ENCODE data around the gene ITIH2.
"Not testable (repeated sequence)": the region's sequence is repeated elsewhere in the genome, so short reads cannot be mapped to it uniquely, and the experiment has no call there.

Gene ITIH2

GRCh38 chr10:7722927-7723529 lies 19.9 kb downstream of the ITIH2 start:
- H2AFZ ChIP-seq (ENCODE audit: low read depth, low read length), result no peak overlapping the region
- H3K4me1 ChIP-seq (ENCODE audit: insufficient read depth, low read length), result no peaks in the 10 kb centered on the region
- H3K4me3 ChIP-seq (ENCODE audit: low read length), result no peak overlapping the region
- no peaks in the 10 kb centered on the region for H3K9me3 ChIP-seq (ENCODE audit: low read length)
- H3K36me3 ChIP-seq (ENCODE audit: insufficient read depth, low read length), result no peaks in the 10 kb centered on the region
- peaks cover 3% of the 10 kb centered on the region for H3K27me3 ChIP-seq (ENCODE audit: insufficient read depth, low read length)

- H3K4me1 ChIP-seq (ENCODE audit: insufficient read depth, low read length), result no peaks in the 10 kb centered on the region
- no peaks in the 10 kb centered on the region for H3K27me3 ChIP-seq (ENCODE audit: insufficient read depth, low read length)
- no peak overlapping the region for H2AFZ ChIP-seq (ENCODE audit: low read depth, low read length)
- H3K36me3 ChIP-seq (ENCODE audit: insufficient read depth, low read length), result no peaks in the 10 kb centered on the region
- no peaks in the 10 kb centered on the region for H3K9me3 ChIP-seq (ENCODE audit: low read length)
- H3K4me3 ChIP-seq (ENCODE audit: low read length), result no peak overlapping the region
These were observed 31.7 kb downstream of the ITIH2 start for GRCh38 chr10:7734821-7735220.

- Histone ChIP-seq H2AFZ (ENCODE audit: low read depth, low read length) (no peak overlapping the region), H3K4me1 (ENCODE audit: insufficient read depth, low read length) (no peaks in the 10 kb centered on the region), H3K4me3 (ENCODE audit: low read length) (no peak overlapping the region), H3K27me3 (ENCODE audit: insufficient read depth, low read length) (no peaks in the 10 kb centered on the region), H3K9me3 (ENCODE audit: low read length) (no peaks in the 10 kb centered on the region), H3K36me3 (ENCODE audit: insufficient read depth, low read length) (no peaks in the 10 kb centered on the region)
These were observed 35.7 kb downstream of the ITIH2 start for GRCh38 chr10:7738536-7739407.

DNA sequence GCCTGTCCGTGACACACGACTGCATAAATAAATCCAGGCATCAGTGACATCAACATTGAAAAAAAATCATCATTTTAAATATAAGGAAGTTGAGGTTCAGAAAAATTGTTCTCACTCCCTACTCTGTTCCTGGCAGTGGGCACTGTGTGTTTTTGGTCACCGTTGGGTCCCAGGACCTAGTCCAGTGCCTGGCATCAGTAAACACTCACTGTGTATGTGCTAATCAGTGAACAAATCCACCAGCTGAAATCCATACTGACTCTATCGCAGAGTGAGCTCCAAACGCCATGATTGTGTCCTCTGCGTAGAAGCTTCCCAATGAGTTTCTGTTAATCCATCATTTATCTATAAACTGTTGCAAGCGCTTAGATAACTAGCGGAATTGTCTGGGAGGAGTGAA lies 41.2 kb downstream of the ITIH2 start:
- Histone ChIP-seq H3K9me3 (ENCODE audit: low read length) (no peaks in the 10 kb centered on the region), H2AFZ (ENCODE audit: low read depth, low read length) (no peak overlapping the region), H3K36me3 (ENCODE audit: insufficient read depth, low read length) (no peaks in the 10 kb centered on the region), H3K27me3 (ENCODE audit: insufficient read depth, low read length) (no peaks in the 10 kb centered on the region), H3K4me3 (ENCODE audit: low read length) (no peak overlapping the region), H3K4me1 (ENCODE audit: insufficient read depth, low read length) (no peaks in the 10 kb centered on the region)

DNA sequence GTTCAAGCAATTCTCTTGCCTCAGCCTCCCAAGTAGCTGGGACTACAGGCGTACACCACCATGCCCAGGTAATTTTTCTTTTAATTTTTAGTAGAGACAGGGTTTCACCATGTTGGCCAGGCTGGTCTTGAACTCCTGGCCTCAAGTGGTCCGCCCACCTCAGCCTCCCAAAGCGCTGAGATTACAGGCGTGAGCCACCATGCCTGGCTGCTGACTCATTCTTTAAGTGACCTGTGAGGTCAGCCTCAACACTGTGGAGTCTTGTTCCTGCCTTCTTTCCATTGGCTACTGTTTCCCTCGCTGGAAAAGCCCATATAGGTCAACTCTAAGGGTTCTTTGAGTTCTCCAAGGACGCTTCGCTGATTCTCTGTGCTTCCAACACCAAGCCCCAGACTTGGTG lies 45.5 kb downstream of the ITIH2 start:
- peaks cover 21% of the 10 kb centered on the region for H3K36me3 ChIP-seq (ENCODE audit: insufficient read depth, low read length)
- H2AFZ ChIP-seq (ENCODE audit: low read depth, low read length); H3K9me3 ChIP-seq (ENCODE audit: low read length); H3K4me1 ChIP-seq (ENCODE audit: insufficient read depth, low read length); H3K4me3 ChIP-seq (ENCODE audit: low read length); H3K27me3 ChIP-seq (ENCODE audit: insufficient read depth, low read length): not testable (repeated sequence)

- no peaks in the 10 kb centered on the region for H3K4me1 ChIP-seq (ENCODE audit: insufficient read depth, low read length)
- no peaks in the 10 kb centered on the region for H3K27me3 ChIP-seq (ENCODE audit: insufficient read depth, low read length)
- no peak overlapping the region for H2AFZ ChIP-seq (ENCODE audit: low read depth, low read length)
- H3K4me3 ChIP-seq (ENCODE audit: low read length), result no peak overlapping the region
- peaks cover 35% of the 10 kb centered on the region for H3K36me3 ChIP-seq (ENCODE audit: insufficient read depth, low read length)
- peaks cover 3% of the 10 kb centered on the region for H3K9me3 ChIP-seq (ENCODE audit: low read length)
These were observed 47.1 kb downstream of the ITIH2 start for GRCh38 chr10:7750222-7750621.

- Histone ChIP-seq H2AFZ (ENCODE audit: low read depth, low read length) (no peak overlapping the region), H3K4me3 (ENCODE audit: low read length) (no peak overlapping the region), H3K4me1 (ENCODE audit: insufficient read depth, low read length) (no peaks in the 10 kb centered on the region), H3K27me3 (ENCODE audit: insufficient read depth, low read length) (no peaks in the 10 kb centered on the region), H3K36me3 (ENCODE audit: insufficient read depth, low read length) (peaks cover 51% of the 10 kb centered on the region), H3K9me3 (ENCODE audit: low read length) (peaks cover 8% of the 10 kb centered on the region)
These were observed 49.1 kb downstream of the ITIH2 start for GRCh38 chr10:7752251-7752650.

GRCh38 chr10:7755103-7755502 lies 52.0 kb downstream of the ITIH2 start:
- peaks cover 8% of the 10 kb centered on the region for H3K9me3 ChIP-seq (ENCODE audit: low read length)
- peaks cover 74% of the 10 kb centered on the region for H3K36me3 ChIP-seq (ENCODE audit: insufficient read depth, low read length)
- no peaks in the 10 kb centered on the region for H3K27me3 ChIP-seq (ENCODE audit: insufficient read depth, low read length)
- H2AFZ ChIP-seq (ENCODE audit: low read depth, low read length), result no peak overlapping the region
- H3K4me3 ChIP-seq (ENCODE audit: low read length), result no peak overlapping the region
- H3K4me1 ChIP-seq (ENCODE audit: insufficient read depth, low read length), result no peaks in the 10 kb centered on the region

DNA sequence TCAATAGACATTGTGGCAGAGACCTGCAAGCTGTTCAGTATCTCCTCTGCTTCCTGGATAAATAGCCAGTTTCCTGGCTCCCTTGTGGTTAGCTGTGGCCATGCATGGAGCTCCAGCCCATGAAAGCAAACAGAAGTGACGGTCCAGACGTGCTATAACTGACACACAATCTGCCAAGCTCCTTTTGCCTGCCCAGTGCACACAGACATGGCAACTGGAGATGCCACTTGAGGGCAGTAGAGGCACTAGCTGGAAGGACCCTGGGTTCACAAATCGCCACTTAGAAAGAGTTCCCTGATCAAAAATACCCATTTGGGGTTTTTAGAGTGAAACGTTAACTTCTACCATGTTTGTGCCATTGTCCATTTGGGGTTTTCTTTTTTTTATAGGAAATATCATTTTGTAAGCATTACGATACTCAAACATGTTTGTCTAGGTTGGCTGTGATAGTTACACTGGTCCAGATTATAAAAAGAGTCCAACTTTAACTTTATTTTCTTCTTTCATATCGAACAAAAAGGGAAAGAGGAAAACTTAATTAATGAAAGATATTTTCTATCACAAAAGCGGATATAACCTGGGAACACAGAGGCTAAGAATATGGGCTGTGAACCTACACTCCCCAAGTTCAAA lies 53.4 kb downstream of the ITIH2 start:
- Histone ChIP-seq H3K36me3 (ENCODE audit: insufficient read depth, low read length) (peaks cover 81% of the 10 kb centered on the region), H3K4me1 (ENCODE audit: insufficient read depth, low read length) (no peaks in the 10 kb centered on the region), H3K27me3 (ENCODE audit: insufficient read depth, low read length) (no peaks in the 10 kb centered on the region), H2AFZ (ENCODE audit: low read depth, low read length) (no peak overlapping the region), H3K9me3 (ENCODE audit: low read length) (peaks cover 8% of the 10 kb centered on the region), H3K4me3 (ENCODE audit: low read length) (no peak overlapping the region)

DNA sequence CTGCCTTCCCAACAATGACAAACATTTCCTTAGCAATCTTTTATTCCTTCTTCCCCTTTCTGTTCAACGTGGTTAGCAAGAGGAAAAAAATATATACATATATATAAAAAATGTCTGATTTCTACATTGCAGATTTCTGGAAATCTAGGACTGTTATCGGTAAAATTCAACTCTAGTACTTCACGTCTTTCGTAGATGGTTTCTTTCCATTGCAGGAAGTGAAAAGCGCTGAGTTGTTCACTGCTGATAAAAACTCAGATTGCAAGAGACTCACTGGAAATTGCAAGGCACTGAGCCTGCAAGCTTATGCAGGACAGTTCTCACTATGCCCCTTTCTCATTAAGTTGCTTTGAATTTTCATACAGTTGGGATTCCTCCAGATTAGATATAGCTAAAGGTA lies 60.8 kb downstream of the ITIH2 start:
- Histone ChIP-seq H3K9me3 (ENCODE audit: low read length) (no peaks in the 10 kb centered on the region), H3K27me3 (ENCODE audit: insufficient read depth, low read length) (no peaks in the 10 kb centered on the region), H3K36me3 (ENCODE audit: insufficient read depth, low read length) (peaks cover 74% of the 10 kb centered on the region), H3K4me3 (ENCODE audit: low read length) (no peak overlapping the region), H3K4me1 (ENCODE audit: insufficient read depth, low read length) (no peaks in the 10 kb centered on the region), H2AFZ (ENCODE audit: low read depth, low read length) (no peak overlapping the region)

DNA sequence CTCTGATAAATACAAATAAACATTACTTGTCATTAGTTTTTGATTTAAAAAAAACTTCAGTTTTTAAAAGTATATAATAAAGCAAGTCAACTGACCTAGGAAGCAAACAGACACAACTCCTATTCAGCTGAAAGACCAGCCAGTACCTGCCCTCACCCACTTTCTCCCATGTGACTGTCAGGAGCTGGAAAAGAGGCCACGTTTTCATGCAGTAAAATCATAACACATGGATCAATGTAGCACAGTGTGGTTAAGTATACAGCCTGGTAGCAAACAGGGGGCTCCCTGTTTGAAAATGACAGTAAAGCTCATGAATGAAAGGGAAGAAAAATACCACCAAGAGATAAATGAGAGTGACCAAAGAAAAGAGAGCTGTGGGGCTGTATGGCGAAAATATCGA lies 63.1 kb downstream of the ITIH2 start:
- Histone ChIP-seq H2AFZ (ENCODE audit: low read depth, low read length) (no peak overlapping the region), H3K4me3 (ENCODE audit: low read length) (no peak overlapping the region), H3K4me1 (ENCODE audit: insufficient read depth, low read length) (no peaks in the 10 kb centered on the region), H3K9me3 (ENCODE audit: low read length) (no peaks in the 10 kb centered on the region), H3K36me3 (ENCODE audit: insufficient read depth, low read length) (peaks cover 65% of the 10 kb centered on the region), H3K27me3 (ENCODE audit: insufficient read depth, low read length) (no peaks in the 10 kb centered on the region)

DNA sequence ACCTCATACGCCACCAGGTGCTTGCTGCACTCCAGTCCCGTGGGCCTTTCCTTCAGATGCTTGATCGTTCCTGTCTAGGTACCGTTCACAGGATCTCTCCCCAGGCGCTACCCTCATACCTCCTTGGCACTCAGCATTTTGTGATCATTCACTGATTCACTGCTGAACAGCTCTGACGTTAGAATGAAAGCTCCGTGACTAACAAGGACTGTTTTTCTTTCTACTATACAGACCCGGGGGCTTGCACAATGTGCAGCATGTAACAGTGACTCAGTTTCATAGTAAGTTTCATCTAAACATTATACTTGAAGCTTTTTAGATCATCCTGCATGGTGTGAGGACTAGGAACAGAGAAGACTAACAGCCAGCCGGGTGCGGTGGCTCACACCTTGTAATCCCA lies 64.1 kb downstream of the ITIH2 start:
- H3K4me3 ChIP-seq (ENCODE audit: low read length), result no peak overlapping the region
- no peaks in the 10 kb centered on the region for H3K9me3 ChIP-seq (ENCODE audit: low read length)
- H3K27me3 ChIP-seq (ENCODE audit: insufficient read depth, low read length), result no peaks in the 10 kb centered on the region
- H2AFZ ChIP-seq (ENCODE audit: low read depth, low read length), result no peak overlapping the region
- H3K4me1 ChIP-seq (ENCODE audit: insufficient read depth, low read length), result no peaks in the 10 kb centered on the region
- H3K36me3 ChIP-seq (ENCODE audit: insufficient read depth, low read length), result peaks cover 56% of the 10 kb centered on the region

- H3K9me3 ChIP-seq (ENCODE audit: low read length), result no peaks in the 10 kb centered on the region
- H3K4me1 ChIP-seq (ENCODE audit: insufficient read depth, low read length), result no peaks in the 10 kb centered on the region
- peaks cover 49% of the 10 kb centered on the region for H3K36me3 ChIP-seq (ENCODE audit: insufficient read depth, low read length)
- H3K27me3 ChIP-seq (ENCODE audit: insufficient read depth, low read length), result no peaks in the 10 kb centered on the region
- no peak overlapping the region for H3K4me3 ChIP-seq (ENCODE audit: low read length)
- no peak overlapping the region for H2AFZ ChIP-seq (ENCODE audit: low read depth, low read length)
These were observed 65.3 kb downstream of the ITIH2 start for GRCh38 chr10:7768417-7768816.
